Midbrain (tissue), 1 donor: ENCODE measurements around the gene PSG3.
"Not testable (repeated sequence)": the region's sequence is repeated elsewhere in the genome, so short reads cannot be mapped to it uniquely, and the experiment has no call there.

Experiments
- DNase-seq: peaks from one replicate; lab custom pipeline; 2025; lab: John Stamatoyannopoulos, UW

Gene PSG3

GRCh38 chr19:42740381-42740780 lies at the start of gene PSG3:
Gene PSG3, minus strand, starts transcription at chr19:42740481. Its CDS starts 97 bp downstream, at chr19:42740384.
- DNase-seq: not testable (repeated sequence)

- not testable (repeated sequence) for DNase-seq
Observed at GRCh38 chr19:42788766-42789165, 48.5 kb upstream of the PSG3 start.

GRCh38 chr19:42787766-42788165 lies 47.5 kb upstream of the PSG3 start:
- not testable (repeated sequence) for DNase-seq

- DNase-seq: peak; percentile 67
Observed at GRCh38 chr19:42776750-42777612, 36.7 kb upstream of the PSG3 start.

DNA sequence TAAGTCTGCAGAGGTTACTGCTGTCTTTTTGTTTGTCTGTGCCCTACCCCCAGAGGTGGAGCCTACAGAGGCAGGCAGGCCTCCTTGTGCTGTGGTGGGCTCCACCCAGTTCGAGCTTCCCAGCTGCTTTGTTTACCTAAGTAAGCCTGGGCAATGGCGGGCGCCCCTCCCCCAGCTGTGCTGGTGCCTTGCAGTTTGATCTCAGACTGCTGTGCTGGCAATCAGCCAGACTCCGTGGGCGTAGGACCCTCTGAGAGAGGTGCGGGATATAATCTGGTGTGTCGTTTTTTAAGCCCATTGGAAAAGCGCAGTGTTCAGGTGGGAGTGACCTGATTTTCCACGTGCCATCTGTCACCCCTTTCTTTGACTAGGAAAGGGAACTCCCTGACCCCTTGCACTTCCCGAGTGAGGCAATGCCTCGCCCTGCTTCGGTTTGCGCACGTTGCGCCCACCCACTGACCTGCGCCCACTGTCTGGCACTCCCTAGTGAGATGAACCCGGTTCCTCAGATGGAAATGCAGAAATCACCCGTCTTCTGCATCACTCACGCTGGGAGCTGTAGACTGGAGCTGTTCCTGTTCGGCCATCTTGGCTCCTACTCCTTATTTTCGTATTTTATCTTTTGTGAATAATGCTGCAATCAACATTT lies 34.4 kb upstream of the PSG3 start:
- not testable (repeated sequence) for DNase-seq

DNA sequence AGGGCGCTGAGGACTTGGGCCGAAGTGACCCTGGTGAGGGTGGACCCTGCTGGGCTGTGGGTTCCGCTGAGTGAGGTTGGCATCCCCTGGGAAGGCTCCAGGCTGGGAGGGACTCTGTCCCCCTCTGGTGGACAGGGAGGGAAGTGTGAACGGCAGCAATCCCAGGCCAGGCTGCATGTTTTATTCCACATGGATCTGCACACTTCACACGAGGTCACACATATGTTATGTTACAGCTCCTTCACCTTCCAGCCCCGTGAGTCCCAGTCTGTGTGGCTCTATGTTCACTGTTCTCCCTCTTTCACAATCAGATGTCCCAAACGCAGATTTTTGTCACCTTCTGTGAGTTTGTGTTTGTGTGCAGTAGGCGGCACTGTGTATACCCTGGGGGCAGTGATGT lies 27.0 kb upstream of the PSG3 start:
- DNase-seq: not testable (repeated sequence)

- DNase-seq: not testable (repeated sequence)
Observed at GRCh38 chr19:42766871-42767270, 26.6 kb upstream of the PSG3 start.

- DNase-seq: no peak
Observed at GRCh38 chr19:42764836-42765235, 24.6 kb upstream of the PSG3 start.

GRCh38 chr19:42762789-42763188 lies 22.5 kb upstream of the PSG3 start:
- DNase-seq: no peak

- DNase-seq: not testable (repeated sequence)
Observed at GRCh38 chr19:42761924-42762295, 21.6 kb upstream of the PSG3 start.

- not testable (repeated sequence) for DNase-seq
Observed at GRCh38 chr19:42760954-42761923, 21.0 kb upstream of the PSG3 start.

DNA sequence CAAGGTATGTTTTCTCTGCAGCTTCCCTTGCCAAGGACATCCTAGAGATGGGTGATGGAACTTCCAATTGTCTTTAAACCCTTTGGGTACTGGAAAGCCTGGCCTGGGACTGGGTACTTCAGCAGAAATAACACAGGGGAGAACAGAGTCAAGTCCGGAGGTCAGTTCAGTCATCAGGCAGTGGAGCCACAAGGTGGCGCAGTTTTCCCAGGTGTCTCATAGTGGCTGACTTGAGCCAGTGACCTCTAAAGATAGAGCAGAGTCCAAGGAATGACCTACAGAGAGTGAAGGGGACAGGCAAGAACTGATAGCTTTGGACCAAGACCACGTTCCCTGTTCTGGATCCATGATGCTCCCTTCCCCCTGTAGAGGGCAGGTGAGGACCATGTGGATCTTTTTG lies 18.4 kb upstream of the PSG3 start:
- not testable (repeated sequence) for DNase-seq

DNA sequence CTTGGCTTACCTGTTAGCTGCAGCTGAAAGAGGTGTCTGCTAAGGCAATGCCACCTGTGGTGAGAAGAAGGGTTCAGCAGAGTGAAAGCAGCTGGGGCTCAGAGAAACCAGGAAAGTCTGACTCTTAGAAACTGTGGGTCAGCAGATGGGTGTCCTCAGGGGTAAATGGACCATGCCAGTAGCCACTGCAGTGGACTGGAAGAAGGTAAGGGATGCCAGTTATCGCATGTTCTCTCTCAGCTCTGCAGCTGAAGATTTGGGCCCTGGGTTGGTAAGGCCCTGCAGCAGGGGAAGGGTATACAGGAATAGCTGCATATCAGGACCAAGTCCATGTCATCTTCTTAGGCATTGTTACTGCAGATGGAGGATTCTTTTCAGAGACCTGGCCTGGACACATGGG lies 12.0 kb upstream of the PSG3 start:
- not testable (repeated sequence) for DNase-seq

- DNase-seq: not testable (repeated sequence)
Observed at GRCh38 chr19:42741726-42742607, 1.7 kb upstream of the PSG3 start.

DNA sequence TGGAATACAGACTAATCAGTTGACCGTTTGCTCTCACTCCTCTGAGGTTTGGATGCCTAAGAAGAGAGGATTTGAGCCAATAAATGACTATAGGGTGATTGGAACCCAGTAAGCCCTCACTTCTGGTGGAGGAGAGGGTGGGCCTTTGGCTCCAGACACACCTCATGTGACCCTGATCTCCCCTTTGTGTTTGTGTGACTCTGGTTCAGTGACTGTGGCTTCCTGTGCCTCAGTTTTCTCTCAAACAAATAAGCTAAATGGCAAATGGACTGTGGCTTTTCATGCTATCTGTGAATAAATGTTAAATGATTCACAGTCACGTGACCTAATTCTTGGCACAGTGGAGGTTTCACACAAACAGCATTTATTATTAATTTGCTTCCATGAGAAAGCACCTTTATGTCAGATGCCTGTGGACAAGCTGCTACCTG lies 2.7 kb downstream of the PSG3 start:
- DNase-seq: not testable (repeated sequence)

- not testable (repeated sequence) for DNase-seq
Observed at GRCh38 chr19:42728341-42728740, 11.9 kb downstream of the PSG3 start.

- not testable (repeated sequence) for DNase-seq
Observed at GRCh38 chr19:42714000-42714399, 26.3 kb downstream of the PSG3 start.

DNA sequence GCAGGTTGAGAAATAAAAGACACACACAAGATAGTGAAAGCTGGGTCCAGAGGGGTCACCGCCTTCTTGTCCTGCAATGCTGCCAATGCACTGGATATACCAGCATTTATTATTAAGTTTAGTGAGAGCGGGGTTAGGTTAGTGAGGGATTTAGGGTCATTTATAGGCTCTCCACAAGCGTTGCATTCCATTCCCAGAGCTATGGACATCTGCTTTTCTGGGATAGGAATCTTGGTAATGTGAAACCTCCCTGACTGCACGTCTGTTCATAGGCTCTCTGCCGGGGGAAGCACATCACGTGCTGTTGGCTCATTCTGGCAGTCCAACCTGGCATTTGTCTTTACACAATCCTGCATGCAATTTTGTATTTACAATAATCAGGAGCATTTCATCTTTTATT lies 27.5 kb downstream of the PSG3 start:
- not testable (repeated sequence) for DNase-seq

DNA sequence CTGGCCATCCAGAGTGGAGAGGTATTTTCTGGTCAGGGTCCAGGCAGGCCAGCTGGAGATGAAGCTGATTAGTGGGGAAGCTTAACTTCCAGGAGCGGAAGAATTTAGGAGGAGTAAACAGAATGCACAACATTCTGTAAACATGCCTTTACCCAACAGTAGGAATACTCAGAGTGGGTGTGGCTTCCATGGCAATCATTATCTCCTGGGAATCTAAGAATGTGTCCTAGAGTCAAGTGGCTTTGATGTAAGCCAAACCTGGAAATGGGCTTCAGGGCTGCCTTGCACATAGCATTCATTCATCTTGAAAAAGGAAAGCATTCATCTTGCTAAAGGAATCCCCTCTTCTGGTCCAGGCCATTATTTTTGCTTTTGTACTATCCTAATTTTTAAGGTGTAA lies 29.3 kb downstream of the PSG3 start:
- not testable (repeated sequence) for DNase-seq

DNA sequence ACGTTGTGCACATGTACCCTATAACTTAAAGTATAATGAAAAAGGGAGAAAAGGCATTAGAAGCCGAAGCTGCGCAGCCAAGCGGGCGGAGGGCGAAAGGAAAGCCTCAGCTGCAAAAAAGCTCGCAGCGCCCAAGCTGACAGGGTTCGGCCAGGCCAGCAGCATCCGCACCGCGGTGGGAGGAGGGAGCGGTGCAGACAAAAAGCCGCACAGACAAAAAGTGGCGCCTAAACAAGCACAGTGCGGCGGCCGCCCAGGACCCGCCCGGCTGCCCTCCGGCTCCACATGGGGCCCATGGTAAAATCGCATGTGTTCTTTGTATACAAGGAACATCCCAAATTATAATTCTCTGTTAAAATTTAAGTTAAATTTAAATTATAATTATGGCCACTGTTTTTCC lies 42.4 kb downstream of the PSG3 start:
- DNase-seq: no peak
